Measurements from ENCODE around the gene ZNF813. TPM values are rescaled to one million over a fixed set of nuclear protein-coding genes. Genes with fewer than 3 reads are reported as not detected.

The ZNF813 gene
- polyA plus RNA-seq, 1 donor from 2014 or later: 1.9 TPM

GRCh38 chr19:53537521-53538377, 70.2 kb downstream of the ZNF813 start, which contains the start of gene ZNF331:
Gene ZNF331 (plus strand): TSS chr19:53538145. CDS start chr19:53569377, 31,232 bp downstream.
- no peaks in the 10 kb centered on the region for H3K9me3 ChIP-seq (ENCODE audit: low read length)
- H3K27me3 ChIP-seq (ENCODE audit: insufficient read depth, low read depth, low read length): no peaks in the 10 kb centered on the region
- peak within 1 kb of the TSS; percentile 55 for H3K4me2 ChIP-seq (ENCODE audit: low read length)
- no peaks in the 10 kb centered on the region for H3F3A ChIP-seq (ENCODE audit: insufficient read depth, low read length, poor library complexity, severe bottlenecking)
- H3K79me2 ChIP-seq (replicated peaks; ENCODE audit: insufficient read depth, low read length): no peaks in the 10 kb centered on the region
- H4K20me1 ChIP-seq (ENCODE audit: insufficient read depth): no peaks in the 10 kb centered on the region
- peak within 1 kb of the TSS; percentile 56 for H2AFZ ChIP-seq (ENCODE audit: low read depth, low read length)
- peak within 1 kb of the TSS; percentile 78 for H3K27ac ChIP-seq (ENCODE audit: low read length)
- H3K9ac ChIP-seq (ENCODE audit: low read length): peak within 1 kb of the TSS; percentile 81
- no peaks in the 10 kb centered on the region for H3K36me3 ChIP-seq (ENCODE audit: insufficient read depth, low read length)
- peak; percentile 6 for TF ChIP-seq REST (IDR thresholded peaks at IDR 0.05; ENCODE audit: borderline replicate concordance)
- no peak for TF ChIP-seq TAF1 (IDR thresholded peaks at IDR 0.05; ENCODE audit: low read depth)
- TF ChIP-seq EZH2 (IDR thresholded peaks at IDR 0.05; ENCODE audit: borderline replicate concordance, insufficient read depth, low read length, poor library complexity, severe bottlenecking): no peak
- peak; percentile 13 for TF ChIP-seq RAD21 (conservative IDR thresholded peaks at IDR 0.05)
- no peak for TF ChIP-seq SMC3 (conservative IDR thresholded peaks at IDR 0.05; ENCODE audit: poor library complexity)
- peak; percentile 66 for TF ChIP-seq POLR2AphosphoS5 (IDR thresholded peaks at IDR 0.05)
- TF ChIP-seq CTCF (IDR thresholded peaks at IDR 0.05; ENCODE audit: poor library complexity, severe bottlenecking): peak; percentile 81
- TF ChIP-seq MXI1 (conservative IDR thresholded peaks at IDR 0.05; ENCODE audit: poor library complexity, severe bottlenecking): peak; percentile 99
- TF ChIP-seq EP300 (conservative IDR thresholded peaks at IDR 0.05; ENCODE audit: poor library complexity, severe bottlenecking): peak; percentile 52
- H3K4me3 ChIP-seq (ENCODE audit: low read length): peak within 1 kb of the TSS; percentile 78
- H3K9me2 ChIP-seq (ENCODE audit: insufficient read depth, low read length): no peaks in the 10 kb centered on the region

- Histone ChIP-seq H3K9ac (ENCODE audit: low read length) (peak overlapping the region; percentile 81), H3K36me3 (ENCODE audit: insufficient read depth, low read length) (no peaks in the 10 kb centered on the region), H3F3A (ENCODE audit: insufficient read depth, low read length, poor library complexity, severe bottlenecking) (no peaks in the 10 kb centered on the region), H3K9me3 (ENCODE audit: low read length) (no peaks in the 10 kb centered on the region), H3K27ac (ENCODE audit: low read length) (peak overlapping the region; percentile 78), H3K27me3 (ENCODE audit: insufficient read depth, low read depth, low read length) (no peaks in the 10 kb centered on the region), H3K79me2 (replicated peaks; ENCODE audit: insufficient read depth, low read length) (no peaks in the 10 kb centered on the region), H3K4me3 (ENCODE audit: low read length) (peak overlapping the region; percentile 78), H2AFZ (ENCODE audit: low read depth, low read length) (peak overlapping the region; percentile 56), H3K9me2 (ENCODE audit: insufficient read depth, low read length) (no peaks in the 10 kb centered on the region), H4K20me1 (ENCODE audit: insufficient read depth) (no peaks in the 10 kb centered on the region), H3K4me2 (ENCODE audit: low read length) (peak overlapping the region; percentile 55)
- TF ChIP-seq CTCF (IDR thresholded peaks at IDR 0.05; ENCODE audit: poor library complexity, severe bottlenecking): no peak
- TF ChIP-seq REST (IDR thresholded peaks at IDR 0.05; ENCODE audit: borderline replicate concordance): no peak
- no peak for TF ChIP-seq EZH2 (IDR thresholded peaks at IDR 0.05; ENCODE audit: borderline replicate concordance, insufficient read depth, low read length, poor library complexity, severe bottlenecking)
- no peak for TF ChIP-seq EP300 (conservative IDR thresholded peaks at IDR 0.05; ENCODE audit: poor library complexity, severe bottlenecking)
- no peak for TF ChIP-seq TAF1 (IDR thresholded peaks at IDR 0.05; ENCODE audit: low read depth)
- TF ChIP-seq RAD21 (conservative IDR thresholded peaks at IDR 0.05): no peak
- TF ChIP-seq SMC3 (conservative IDR thresholded peaks at IDR 0.05; ENCODE audit: poor library complexity): no peak
- no peak for TF ChIP-seq MXI1 (conservative IDR thresholded peaks at IDR 0.05; ENCODE audit: poor library complexity, severe bottlenecking)
- no peak for TF ChIP-seq POLR2AphosphoS5 (IDR thresholded peaks at IDR 0.05)
Measured at GRCh38 chr19:53538378-53539109, 71.0 kb downstream of the ZNF813 start.
